Keratinocyte (primary cell): ENCODE data around the gene MYOCOS. TPM values are rescaled to one million over a fixed set of nuclear protein-coding genes. Genes with fewer than 3 reads are reported as not detected.

ENCODE experiments used
- DNase-seq: peaks from one replicate; pipeline ENCODE4 v3.0.0-alpha.2; 2011; ENCODE audit warnings: low read depth, missing footprints, low spot score
- FAIRE-seq: peaks from 2 replicates; lab custom pipeline; 2011; peaks lifted over from hg19 to GRCh38; lab: Jason Lieb, UNC
- H2AFZ ChIP-seq: 2 replicates; pipeline ENCODE4 v1.6.0; 2012; ENCODE audit warnings: low read length, control low read depth, inconsistent platforms; ENCODE audit not compliant: control insufficient read depth
- H3K27ac ChIP-seq: 2 replicates; pipeline ENCODE4 v1.5.1; 2011; ENCODE audit warnings: low read length; ENCODE audit not compliant: control insufficient read depth, insufficient read depth
- H3K27me3 ChIP-seq: 3 replicates; pipeline ENCODE4 v1.6.0; 2011; ENCODE audit warnings: low read length; ENCODE audit not compliant: control insufficient read depth, insufficient read depth; ENCODE audit errors: extremely low read depth
- H3K36me3 ChIP-seq, 2 experiments: 2 replicates in 1 of 2; 3 replicates in 1 of 2; pipeline ENCODE4 v1.5.1; 2011; ENCODE audit warnings: low read length in 2 of 2, mild to moderate bottlenecking in 1 of 2; ENCODE audit not compliant: control insufficient read depth in 2 of 2, insufficient read depth in 2 of 2; ENCODE audit errors: extremely low read depth in 1 of 2
- H3K4me1 ChIP-seq: 3 replicates; pipeline ENCODE4 v1.5.1; 2011; ENCODE audit warnings: low read length; ENCODE audit not compliant: control insufficient read depth, insufficient read depth; ENCODE audit errors: extremely low read depth
- H3K4me2 ChIP-seq: 3 replicates; pipeline ENCODE4 v1.6.0; 2011; ENCODE audit warnings: low read depth, low read length; ENCODE audit not compliant: control insufficient read depth, insufficient read depth; ENCODE audit errors: extremely low read depth
- H3K4me3 ChIP-seq, 3 experiments: fragments of 200-600 bp in 1 of 3; sonication (generic) in 1 of 3; 2 replicates in 2 of 3; 3 replicates in 1 of 3; pipeline ENCODE4 v1.5.1; 2011 to 2016; ENCODE audit warnings: low read length in 3 of 3, mild to moderate bottlenecking in 3 of 3, control low read depth in 2 of 3, inconsistent platforms in 1 of 3, low read depth in 1 of 3, mixed read lengths in 1 of 3, mixed run types in 1 of 3, moderate library complexity in 1 of 3; ENCODE audit not compliant: control insufficient read depth in 2 of 3, insufficient read depth in 2 of 3; ENCODE audit errors: extremely low read depth in 1 of 3
- H3K79me2 ChIP-seq: 2 replicates; pipeline ENCODE4 v1.6.0; 2012; ENCODE audit warnings: low read length; ENCODE audit not compliant: control insufficient read depth, insufficient read depth
- H3K9ac ChIP-seq: 3 replicates; pipeline ENCODE4 v1.6.0; 2011; ENCODE audit warnings: low read length; ENCODE audit not compliant: control insufficient read depth, insufficient read depth; ENCODE audit errors: extremely low read depth
- H3K9me1 ChIP-seq: 3 replicates; pipeline ENCODE4 v1.6.0; 2011; ENCODE audit warnings: low read length; ENCODE audit not compliant: control insufficient read depth, insufficient read depth; ENCODE audit errors: extremely low read depth
- H3K9me3 ChIP-seq: 2 replicates; pipeline ENCODE4 v1.5.1; 2012; ENCODE audit warnings: low read depth, low read length; ENCODE audit not compliant: control insufficient read depth
- H4K20me1 ChIP-seq: 3 replicates; pipeline ENCODE4 v1.6.0; 2011; ENCODE audit warnings: low read length; ENCODE audit not compliant: control insufficient read depth, insufficient read depth; ENCODE audit errors: extremely low read depth
- CTCF ChIP-seq, 3 experiments: IDR thresholded peaks in 1 of 3; conservative IDR thresholded peaks in 1 of 3; optimal IDR thresholded peaks in 1 of 3; 2 replicates in 2 of 3; 3 replicates in 1 of 3; pipeline versions ENCODE3 to v1.5.1; 2011; ENCODE audit warnings: low read length in 3 of 3, mild to moderate bottlenecking in 3 of 3, moderate library complexity in 2 of 3, control low read depth in 1 of 3, inconsistent platforms in 1 of 3; ENCODE audit not compliant: insufficient read depth in 2 of 3; ENCODE audit errors: extremely low read depth in 1 of 3
- EZH2 ChIP-seq: IDR thresholded peaks from one replicate; pipeline ENCODE4 v1.6.1; 2012; ENCODE audit warnings: inconsistent platforms, mild to moderate bottlenecking, low read length, moderate library complexity
- dilution Hi-C: fragments of 300-500 bp; cut with MboI; formaldehyde crosslinking; loops from one replicate; pipeline ENCODE4 v1.7.0; 2020; ENCODE audit warnings: low sequenced_read_pairs; ENCODE audit not compliant: extremely low pct_ligation_motif_present
- polyA plus RNA-seq, 5 experiments: library from polyadenylated mRNA; depleted of rRNA in 3 of 5; stranded (reverse) in 3 of 5; stranded (forward) in 1 of 5; unstranded in 1 of 5; fragments of >200 nt; gene quantifications; 1 replicate in 1 of 5; 2 replicates in 3 of 5; 3 replicates in 1 of 5; pipeline versions ENCODE4 v1.2.1 to v1.2.3, GENCODE V29; 2011 to 2012; ENCODE audit warnings: missing spikeins in 2 of 5, low read depth in 1 of 5, low replicate concordance in 1 of 5

Gene MYOCOS
- polyA plus RNA-seq, 1 donor (not counting 4 experiments of a cell fraction or from before 2014, with no cell fraction given) = 0.05 TPM

GRCh38 chr1:171585715-171586114 lies 36.3 kb upstream of the MYOCOS start:
- Histone ChIP-seq H3K27me3 (no peaks in the 10 kb centered on the region), H2AFZ (no peak overlapping the region), H3K36me3 (peaks cover 28 to 40% of the 10 kb centered on the region in 2 experiments), H3K4me3 (no peak overlapping the region), H3K4me2 (no peak overlapping the region), H3K4me1 (peaks cover 5% of the 10 kb centered on the region), H3K9me3 (no peaks in the 10 kb centered on the region), H3K27ac (peak overlapping the region; percentile 0), H3K79me2 (no peaks in the 10 kb centered on the region), H4K20me1 (no peaks in the 10 kb centered on the region), H3K9ac (no peak overlapping the region), H3K9me1 (no peaks in the 10 kb centered on the region)
- TF ChIP-seq EZH2 = no peak
- no peak for TF ChIP-seq CTCF (optimal IDR thresholded peaks at IDR 0.05 in 1 of 3, IDR thresholded peaks at IDR 0.05 in 1 of 3, conservative IDR thresholded peaks at IDR 0.05 in 1 of 3; ENCODE audit: extremely low read depth in 1 of 3, insufficient read depth in 2 of 3, low read length in 3 of 3)
- FAIRE-seq (no peak), DNase-seq (no peak)
- dilution Hi-C loops = no loop called here

GRCh38 chr1:171588230-171588629 lies 33.8 kb upstream of the MYOCOS start:
- TF ChIP-seq EZH2 (no peak), CTCF (optimal IDR thresholded peaks at IDR 0.05 in 1 of 3, IDR thresholded peaks at IDR 0.05 in 1 of 3, conservative IDR thresholded peaks at IDR 0.05 in 1 of 3; ENCODE audit: extremely low read depth in 1 of 3, insufficient read depth in 2 of 3, low read length in 3 of 3) (no peak)
- Histone ChIP-seq H4K20me1 (no peaks in the 10 kb centered on the region), H2AFZ (no peak overlapping the region), H3K9ac (no peak overlapping the region), H3K79me2 (no peaks in the 10 kb centered on the region), H3K4me1 (peaks cover 5% of the 10 kb centered on the region), H3K27ac (no peak overlapping the region), H3K9me3 (no peaks in the 10 kb centered on the region), H3K36me3 (peaks cover 36 to 44% of the 10 kb centered on the region in 2 experiments), H3K27me3 (no peaks in the 10 kb centered on the region), H3K9me1 (no peaks in the 10 kb centered on the region), H3K4me3 (no peak overlapping the region), H3K4me2 (no peak overlapping the region)
- no peak for DNase-seq
- FAIRE-seq = no peak
- dilution Hi-C loops = no loop called here
